ENCODE results near the gene SNED1.

DNA sequence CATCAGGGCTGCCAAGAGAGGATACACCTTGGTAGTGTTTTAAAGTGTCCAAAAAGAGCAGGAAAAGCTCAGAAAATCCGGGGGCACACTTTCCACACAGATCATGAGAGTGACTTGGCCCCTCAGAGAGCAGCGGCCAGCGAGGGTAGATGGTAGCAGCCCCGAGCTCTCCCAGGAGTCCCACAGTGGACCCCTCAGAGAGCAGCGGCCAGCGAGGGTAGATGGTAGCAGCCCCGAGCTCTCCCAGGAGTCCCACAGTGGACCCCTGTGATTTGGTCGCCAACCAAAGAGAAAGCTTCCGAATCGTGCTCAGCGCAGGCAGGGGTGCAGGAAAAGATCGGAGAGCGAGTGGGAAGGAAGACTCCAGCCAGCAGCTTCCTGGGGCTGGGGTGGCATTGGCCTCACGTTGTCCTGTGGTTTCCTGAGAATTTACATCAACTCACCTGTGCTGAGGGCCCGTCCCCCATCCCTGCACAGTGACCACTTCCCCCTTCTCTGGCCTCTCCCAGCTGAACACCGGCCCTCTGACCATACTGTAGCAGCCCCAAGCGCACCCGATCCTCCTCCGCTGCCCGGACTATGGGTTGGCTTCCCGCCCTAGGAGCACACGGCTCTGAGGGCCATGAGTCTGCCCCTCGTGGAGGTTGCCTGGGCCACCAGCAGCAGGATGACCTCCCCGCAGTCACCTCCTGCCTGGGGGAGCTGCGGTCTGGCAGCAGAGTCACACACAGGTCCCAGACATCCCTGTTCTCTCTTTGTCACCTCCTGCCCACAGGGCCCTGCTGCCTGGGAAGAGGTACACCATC is 69.9 kb downstream of the SNED1 start:
- TF ChIP-seq CTCF (IDR thresholded peaks at IDR 0.05 in 4 of 5, conservative IDR thresholded peaks at IDR 0.05 in 1 of 5) (no peak), POLR2A (IDR thresholded peaks at IDR 0.05) (no peak)

Data from gastrocnemius medialis (tissue), 4 donors.